ENCODE data around the gene IL2RA.

- TF ChIP-seq CTCF (conservative IDR thresholded peaks at IDR 0.05) = peak; percentile 89
- TF ChIP-seq ZFX (IDR thresholded peaks at IDR 0.05) = no peak
Observed at GRCh38 chr10:6014241-6014761, 47.9 kb downstream of the IL2RA start.

All from C4-2B (cell line).